Right ventricle myocardium superior (tissue), 1 donor: Measurements from ENCODE around the gene TRMT11. TPM values are rescaled to one million over a fixed set of nuclear protein-coding genes. Genes with fewer than 3 reads are reported as not detected.
A peak's percentile ranks its signal among the peaks of the same experiment; 100 is the strongest.

Experiments
- ATAC-seq: fragments of 200-7000 bp; cut with Tn5 transposase; one replicate; pipeline ENCODE4 v1.9.1; 2020; ENCODE audit warnings: mild to moderate bottlenecking; ENCODE audit not compliant: poor library complexity
- DNase-seq: peaks from one replicate; pipeline ENCODE4 v3.0.0-alpha.2; 2020
- intact Hi-C: fragments of 100-400 bp; cut with DNase I; formaldehyde crosslinking; loops from one replicate; pipeline ENCODE4 v1.11.2; 2022
- total RNA-seq: library from RNA; stranded (reverse); fragmentation: NEBNext Ultra II Directional; extraction: Animal tissue kit (Norgen Biotek cat#: 25700); gene quantifications from one replicate; pipeline ENCODE4 v1.2.1, GENCODE V29; 2021
- donor health status: DM: no; HTN: yes; CAD: no; lungs with severe emphysema.

TRMT11 gene
- total RNA-seq, 1 donor from 2014 or later: 13.5 TPM

GRCh38 chr6:126063512-126064146 is 77.3 kb downstream of the TRMT11 start:
- intact Hi-C loops: no loop called here

GRCh38 chr6:126064257-126064747 is 78.0 kb downstream of the TRMT11 start:
- ATAC-seq: no peak
- intact Hi-C loops: no loop called here
- no peak for DNase-seq

More at GRCh38 chr6:126063512-126064146, 77.3 kb downstream of the TRMT11 start:
- no peak for ATAC-seq
- no peak for DNase-seq

GRCh38 chr6:126064748-126065401 is 78.5 kb downstream of the TRMT11 start:
- no peak for ATAC-seq
- intact Hi-C loops: no loop called here
- no peak for DNase-seq

DNA sequence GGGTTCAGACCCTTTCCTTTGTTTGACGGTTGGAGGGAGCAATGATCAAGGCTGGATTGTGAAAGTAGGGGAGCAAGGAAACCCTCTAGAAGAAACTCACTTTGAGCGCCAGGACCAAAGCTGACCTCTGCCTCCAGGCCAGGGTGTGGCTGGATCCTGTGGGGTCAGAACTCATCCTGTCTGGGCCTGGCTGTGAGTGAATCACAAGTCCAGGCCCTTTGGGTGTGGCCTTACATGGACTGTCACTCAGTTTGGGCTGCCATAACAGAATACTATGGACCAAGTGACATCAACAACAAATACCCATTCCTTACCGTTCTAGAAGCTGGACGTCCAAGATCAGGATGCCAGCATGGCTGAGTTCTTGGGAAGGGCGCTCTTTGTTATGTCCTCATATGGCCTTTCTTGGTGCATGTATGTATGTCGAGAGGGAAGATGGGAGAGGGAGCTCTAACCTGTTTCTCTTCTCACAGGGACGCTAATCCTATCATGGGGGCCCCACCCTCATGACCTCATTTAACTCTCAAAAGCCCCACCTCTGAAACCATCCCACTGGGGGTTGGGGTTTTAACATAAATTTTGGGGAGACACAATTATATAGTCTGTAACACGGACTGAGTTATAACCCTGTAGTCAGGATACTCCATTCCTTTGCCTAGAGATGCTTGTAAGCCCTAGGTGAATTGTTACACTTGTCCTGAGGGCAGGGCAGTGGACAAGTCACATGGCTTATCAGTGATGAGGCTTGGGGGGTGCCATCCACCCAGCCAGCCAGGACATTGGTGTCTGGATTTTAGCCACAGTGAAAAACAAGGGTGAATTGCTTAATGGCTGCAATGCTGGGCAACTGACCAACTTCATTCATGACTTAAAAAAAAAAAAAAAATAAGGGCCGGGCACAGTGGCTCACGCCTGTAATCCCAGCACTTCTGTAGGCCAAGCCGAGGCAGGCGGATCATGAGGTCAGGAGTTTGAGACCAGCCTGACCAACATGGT is 80.0 kb downstream of the TRMT11 start:
- no peak for ATAC-seq
- intact Hi-C loops: no loop called here

DNA sequence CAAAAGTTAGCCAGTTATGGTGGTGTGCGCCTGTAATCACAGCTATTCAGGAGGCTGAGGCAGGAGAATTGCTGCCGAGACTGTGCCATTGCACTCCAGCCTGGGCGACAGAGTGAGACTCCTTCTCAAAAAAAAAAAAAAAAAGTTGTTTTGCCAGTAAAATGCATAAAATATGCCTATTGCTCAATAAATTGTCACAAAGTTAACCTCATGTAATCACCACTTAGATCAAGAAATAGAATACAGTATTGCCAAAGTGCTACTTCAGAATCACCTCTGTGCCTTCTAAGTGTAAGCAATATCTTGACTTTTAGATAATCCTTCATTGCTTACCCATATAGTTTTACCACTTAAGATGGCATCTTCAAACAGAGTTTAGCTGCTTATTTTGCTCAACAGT is 80.7 kb downstream of the TRMT11 start:
- intact Hi-C loops: no loop called here
- ATAC-seq (no peak), DNase-seq (no peak)

More for the DNA sequence above, 80.0 kb downstream of the TRMT11 start:
- no peak for DNase-seq

DNA sequence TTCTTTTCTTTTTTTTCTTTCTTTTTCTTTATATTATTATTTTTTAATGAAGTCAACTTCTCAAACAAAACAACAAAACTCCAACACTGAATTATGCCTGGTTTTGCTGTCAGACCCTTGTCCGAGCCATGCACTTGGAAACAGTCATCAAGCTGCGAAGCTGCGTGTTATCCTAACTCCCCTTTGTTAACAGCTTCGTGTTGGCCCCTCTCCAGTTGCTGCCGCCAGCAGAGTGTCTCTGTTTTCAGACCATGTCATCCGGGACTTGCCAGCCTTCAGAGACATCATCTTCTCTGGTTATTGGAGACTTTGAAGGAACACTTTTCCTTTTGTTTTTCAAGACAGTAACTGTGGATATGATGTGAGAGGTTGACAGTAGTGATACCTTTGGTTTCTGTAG is 83.1 kb downstream of the TRMT11 start:
- DNase-seq (peak; percentile 45), ATAC-seq (no peak)
- intact Hi-C loops: no loop called here

- intact Hi-C loops: no loop called here
- ATAC-seq (no peak), DNase-seq (no peak)
These were observed 84.8 kb downstream of the TRMT11 start for GRCh38 chr6:126071000-126071647.

DNA sequence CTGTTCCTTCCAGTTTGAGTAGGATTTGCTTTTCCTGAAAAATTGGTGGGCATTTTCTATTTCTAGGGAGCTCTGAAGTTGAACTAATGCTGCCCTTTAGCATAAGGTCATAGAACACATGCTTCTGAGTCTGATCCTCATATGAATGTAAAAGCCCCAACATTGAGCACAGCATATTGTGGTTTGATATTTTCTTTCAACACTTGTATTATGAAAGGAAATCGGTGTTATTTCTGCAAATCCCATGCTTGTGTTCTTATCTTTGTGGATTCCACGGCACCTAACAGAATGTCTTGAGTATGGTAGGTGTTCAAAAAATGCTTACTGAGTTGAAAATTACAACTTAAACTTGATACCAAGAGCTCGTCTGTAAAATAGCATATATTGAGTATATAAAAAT is 85.8 kb downstream of the TRMT11 start:
- no peak for ATAC-seq
- intact Hi-C loops: no loop called here
- DNase-seq: no peak

DNA sequence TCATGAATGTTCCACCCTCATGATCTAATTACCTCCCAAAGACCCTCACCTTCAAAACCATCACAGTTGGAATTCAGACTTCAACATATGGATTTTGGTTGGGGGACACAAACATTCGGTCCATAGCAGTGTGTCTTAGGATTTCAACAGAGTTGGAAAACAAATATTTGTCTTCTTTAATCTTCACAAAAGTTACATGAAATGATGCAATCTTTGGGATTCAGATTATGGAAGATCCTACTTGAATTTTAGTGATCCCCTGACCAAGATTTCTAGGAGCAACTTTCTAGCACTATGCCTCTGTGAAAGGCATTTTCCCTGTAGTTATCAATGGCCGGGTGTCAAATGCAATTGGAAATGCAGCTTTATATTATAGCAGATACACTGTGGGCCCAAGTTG is 86.5 kb downstream of the TRMT11 start:
- intact Hi-C loops: no loop called here
- DNase-seq (no peak), ATAC-seq (no peak)

- DNase-seq: no peak
- intact Hi-C loops: no loop called here
- ATAC-seq: no peak
These were observed 89.2 kb downstream of the TRMT11 start for GRCh38 chr6:126075335-126076071.

GRCh38 chr6:126076992-126077664 is 90.8 kb downstream of the TRMT11 start:
- no peak for DNase-seq
- ATAC-seq: no peak
- intact Hi-C loops: no loop called here

GRCh38 chr6:126077810-126078776 is 91.8 kb downstream of the TRMT11 start:
- DNase-seq (no peak), ATAC-seq (no peak)

DNA sequence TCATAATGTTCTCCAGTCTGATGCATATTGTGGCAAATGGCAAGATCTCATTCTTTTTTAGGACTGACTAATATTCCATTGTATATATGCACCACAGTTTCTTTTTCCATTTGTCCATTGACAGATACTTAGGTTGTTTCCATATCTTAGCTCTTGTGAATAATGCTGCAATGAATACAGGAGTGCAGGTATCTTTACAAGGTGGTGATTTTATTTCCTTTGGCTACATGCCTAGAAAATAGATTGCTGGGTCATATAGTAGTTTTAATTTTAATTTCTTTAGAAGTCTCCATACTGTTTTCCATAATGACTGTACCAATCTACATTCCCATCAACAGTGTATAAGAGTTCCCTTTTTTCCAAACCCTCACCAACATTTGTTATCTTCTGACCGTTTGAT is 97.5 kb downstream of the TRMT11 start:
- intact Hi-C loops: no loop called here
- ATAC-seq (no peak), DNase-seq (no peak)

More at GRCh38 chr6:126077810-126078776, 91.8 kb downstream of the TRMT11 start:
- intact Hi-C loops: no loop called here

DNA sequence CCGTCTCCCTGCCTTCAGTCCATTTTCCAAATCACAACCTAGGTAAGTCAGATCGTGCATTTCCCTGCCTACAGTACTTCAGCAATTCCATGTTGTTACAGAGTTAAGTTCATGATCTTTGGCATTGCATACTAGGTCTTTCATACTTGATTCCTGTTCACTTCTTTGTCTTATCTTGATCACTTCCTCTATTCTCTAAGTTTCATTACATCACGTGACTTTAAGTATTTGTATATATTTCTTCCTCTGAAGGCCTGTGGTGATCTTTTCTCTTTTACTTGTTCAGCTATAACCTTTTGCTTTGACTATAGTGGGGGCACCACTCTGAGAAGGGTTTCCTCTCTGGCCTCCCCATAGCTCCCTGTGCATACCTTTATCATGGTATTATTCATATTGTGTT is 100.2 kb downstream of the TRMT11 start:
- intact Hi-C loops: no loop called here
- ATAC-seq (no peak), DNase-seq (no peak)
